Astrocyte (in vitro differentiated cells and primary cell): ENCODE data around the gene MECP2. TPM values are rescaled to one million over a fixed set of nuclear protein-coding genes. Genes with fewer than 3 reads are reported as not detected.

Experiments
- DNase-seq: peaks from one replicate; pipeline ENCODE4 v3.0.0-alpha.2; 2010; ENCODE audit warnings: low read depth
- FAIRE-seq: peaks from 2 replicates; lab custom pipeline; 2011; peaks lifted over from hg19 to GRCh38; lab: Jason Lieb, UNC
- H2AFZ ChIP-seq: 2 replicates; pipeline ENCODE4 v1.6.0; 2012; ENCODE audit warnings: low read depth, low read length, inconsistent platforms
- H3K27ac ChIP-seq: 2 replicates; pipeline ENCODE4 v1.5.1; 2011; ENCODE audit warnings: low read depth, low read length, inconsistent platforms
- H3K27me3 ChIP-seq: 2 replicates; pipeline ENCODE4 v1.6.0; 2011; ENCODE audit warnings: low read length, inconsistent platforms; ENCODE audit not compliant: insufficient read depth
- H3K36me3 ChIP-seq: 2 replicates; pipeline ENCODE4 v1.5.1; 2011; ENCODE audit warnings: low read length, inconsistent platforms; ENCODE audit not compliant: insufficient read depth
- H3K4me1 ChIP-seq: 2 replicates; pipeline ENCODE4 v1.5.1; 2011; ENCODE audit warnings: low read length, inconsistent platforms; ENCODE audit not compliant: insufficient read depth
- H3K4me2 ChIP-seq: 2 replicates; pipeline ENCODE4 v1.6.0; 2012; ENCODE audit warnings: low read length, inconsistent platforms
- H3K4me3 ChIP-seq: 2 replicates; pipeline ENCODE4 v1.5.1; 2011; ENCODE audit warnings: low read depth, mild to moderate bottlenecking, low read length, inconsistent platforms; ENCODE audit not compliant: insufficient read depth
- H3K79me2 ChIP-seq: 2 replicates; pipeline ENCODE4 v1.6.0; 2012; ENCODE audit warnings: mild to moderate bottlenecking, low read length, inconsistent platforms; ENCODE audit not compliant: insufficient read depth
- H3K9ac ChIP-seq: 2 replicates; pipeline ENCODE4 v1.6.0; 2012; ENCODE audit warnings: mild to moderate bottlenecking, low read length, inconsistent platforms
- H3K9me3 ChIP-seq: 2 replicates; pipeline ENCODE4 v1.5.1; 2012; ENCODE audit warnings: low read depth, mild to moderate bottlenecking, low read length, inconsistent platforms; ENCODE audit not compliant: insufficient read depth
- H4K20me1 ChIP-seq: 2 replicates; pipeline ENCODE4 v1.6.0; 2012; ENCODE audit warnings: low read length, inconsistent platforms; ENCODE audit not compliant: insufficient read depth
- H3K27ac Mint-ChIP-seq: one replicate; pipeline ENCODE4 v1.8.0; 2021; ENCODE audit warnings: mild to moderate bottlenecking, mixed read lengths; ENCODE audit not compliant: unreplicated experiment
- H3K27me3 Mint-ChIP-seq: one replicate; pipeline ENCODE4 v1.8.0; 2021; ENCODE audit warnings: low read depth, mixed read lengths; ENCODE audit not compliant: unreplicated experiment
- H3K36me3 Mint-ChIP-seq: one replicate; pipeline ENCODE4 v1.8.0; 2021; ENCODE audit warnings: low read depth, mixed read lengths; ENCODE audit not compliant: unreplicated experiment
- H3K4me1 Mint-ChIP-seq: one replicate; pipeline ENCODE4 v1.8.0; 2021; ENCODE audit warnings: low read depth, mixed read lengths; ENCODE audit not compliant: unreplicated experiment
- H3K4me3 Mint-ChIP-seq: one replicate; pipeline ENCODE4 v1.8.0; 2021; ENCODE audit warnings: mild to moderate bottlenecking, moderate library complexity, mixed read lengths; ENCODE audit not compliant: unreplicated experiment
- H3K9me3 Mint-ChIP-seq: one replicate; pipeline ENCODE4 v1.8.0; 2021; ENCODE audit warnings: mild to moderate bottlenecking, mixed read lengths; ENCODE audit not compliant: unreplicated experiment
- EZH2 ChIP-seq: IDR thresholded peaks from 2 replicates; pipeline ENCODE4 v1.6.1; 2012; ENCODE audit warnings: mild to moderate bottlenecking, low read length, inconsistent platforms; ENCODE audit not compliant: insufficient read depth
- total RNA-seq: library from RNA; stranded (reverse); gene quantifications from 2 replicates; pipeline ENCODE4 v1.2.1, GENCODE V29; 2021
- TF ChIP-seq, protein P1 (sequence below): IDR thresholded peaks from 2 replicates; pipeline ENCODE4 v1.5.1; 2011; ENCODE audit warnings: low read depth, mild to moderate bottlenecking, inconsistent platforms, low read length, moderate library complexity; ENCODE audit not compliant: insufficient read depth

MECP2 gene
- total RNA-seq, 1 donor from 2014 or later: 36.2 TPM

DNA sequence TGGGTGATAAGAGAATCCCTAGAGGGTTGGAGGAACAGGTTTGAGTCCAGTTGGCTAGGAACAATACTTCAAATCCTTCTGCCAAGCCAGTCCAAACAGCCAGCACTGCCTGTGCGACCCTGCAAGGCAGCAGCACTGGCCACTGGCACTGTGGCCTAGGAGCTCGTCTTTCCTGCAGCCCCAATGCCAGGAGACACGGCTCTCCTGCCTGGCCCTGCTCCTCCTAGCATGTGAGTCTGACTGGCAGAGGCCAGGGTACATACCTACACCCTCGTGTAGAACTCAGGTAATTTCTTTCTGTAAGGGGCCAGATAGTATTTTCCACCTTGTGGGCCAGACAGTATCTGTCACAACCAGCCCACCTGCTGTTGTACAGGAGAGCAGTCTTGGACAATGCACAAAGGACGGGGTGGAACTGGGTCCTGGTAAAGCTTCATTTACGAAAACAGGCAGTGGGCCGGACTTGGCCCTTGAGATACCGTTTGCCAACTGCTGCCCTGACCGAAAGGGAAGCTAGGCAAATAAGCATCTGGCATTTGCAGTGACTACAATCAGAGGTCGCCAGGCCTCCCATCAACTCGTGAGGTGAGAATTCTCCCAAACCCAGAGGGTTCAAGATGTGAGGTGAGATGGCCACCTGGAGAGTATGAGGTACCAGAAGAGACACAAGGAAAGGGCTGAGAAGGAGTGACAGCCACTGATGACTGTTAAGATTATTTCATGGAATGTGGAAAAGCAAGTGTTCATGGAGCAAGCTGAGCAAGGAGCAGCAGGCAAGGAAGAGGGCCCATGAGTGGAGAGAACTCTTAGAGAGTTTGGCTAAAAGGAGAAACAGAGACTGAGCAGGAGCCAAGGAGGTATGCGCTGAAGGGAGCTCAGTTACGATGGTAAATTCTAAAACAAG lies 48.1 kb downstream of the MECP2 start:
- no peaks in the 10 kb centered on the region for H3K9me3 Mint-ChIP-seq
- Histone ChIP-seq H3K4me3 (no peak overlapping the region), H3K4me1 (peaks cover 20% of the 10 kb centered on the region), H3K9me3 (no peaks in the 10 kb centered on the region), H2AFZ (no peak overlapping the region), H3K4me2 (no peak overlapping the region), H3K79me2 (peaks cover 50% of the 10 kb centered on the region), H3K27me3 (no peaks in the 10 kb centered on the region), H4K20me1 (peaks cover 45% of the 10 kb centered on the region), H3K36me3 (no peaks in the 10 kb centered on the region), H3K9ac (no peak overlapping the region), H3K27ac (no peak overlapping the region)
- TF ChIP-seq, protein P1, sequence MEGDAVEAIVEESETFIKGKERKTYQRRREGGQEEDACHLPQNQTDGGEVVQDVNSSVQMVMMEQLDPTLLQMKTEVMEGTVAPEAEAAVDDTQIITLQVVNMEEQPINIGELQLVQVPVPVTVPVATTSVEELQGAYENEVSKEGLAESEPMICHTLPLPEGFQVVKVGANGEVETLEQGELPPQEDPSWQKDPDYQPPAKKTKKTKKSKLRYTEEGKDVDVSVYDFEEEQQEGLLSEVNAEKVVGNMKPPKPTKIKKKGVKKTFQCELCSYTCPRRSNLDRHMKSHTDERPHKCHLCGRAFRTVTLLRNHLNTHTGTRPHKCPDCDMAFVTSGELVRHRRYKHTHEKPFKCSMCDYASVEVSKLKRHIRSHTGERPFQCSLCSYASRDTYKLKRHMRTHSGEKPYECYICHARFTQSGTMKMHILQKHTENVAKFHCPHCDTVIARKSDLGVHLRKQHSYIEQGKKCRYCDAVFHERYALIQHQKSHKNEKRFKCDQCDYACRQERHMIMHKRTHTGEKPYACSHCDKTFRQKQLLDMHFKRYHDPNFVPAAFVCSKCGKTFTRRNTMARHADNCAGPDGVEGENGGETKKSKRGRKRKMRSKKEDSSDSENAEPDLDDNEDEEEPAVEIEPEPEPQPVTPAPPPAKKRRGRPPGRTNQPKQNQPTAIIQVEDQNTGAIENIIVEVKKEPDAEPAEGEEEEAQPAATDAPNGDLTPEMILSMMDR: no peak
- no peak for TF ChIP-seq EZH2
- no peak overlapping the region for H3K27ac Mint-ChIP-seq
- FAIRE-seq (peak; percentile 90), DNase-seq (no peak)
- no peaks in the 10 kb centered on the region for H3K27me3 Mint-ChIP-seq
- peaks cover 20% of the 10 kb centered on the region for H3K4me1 Mint-ChIP-seq
- no peak overlapping the region for H3K4me3 Mint-ChIP-seq
- H3K36me3 Mint-ChIP-seq: peaks cover 6% of the 10 kb centered on the region

DNA sequence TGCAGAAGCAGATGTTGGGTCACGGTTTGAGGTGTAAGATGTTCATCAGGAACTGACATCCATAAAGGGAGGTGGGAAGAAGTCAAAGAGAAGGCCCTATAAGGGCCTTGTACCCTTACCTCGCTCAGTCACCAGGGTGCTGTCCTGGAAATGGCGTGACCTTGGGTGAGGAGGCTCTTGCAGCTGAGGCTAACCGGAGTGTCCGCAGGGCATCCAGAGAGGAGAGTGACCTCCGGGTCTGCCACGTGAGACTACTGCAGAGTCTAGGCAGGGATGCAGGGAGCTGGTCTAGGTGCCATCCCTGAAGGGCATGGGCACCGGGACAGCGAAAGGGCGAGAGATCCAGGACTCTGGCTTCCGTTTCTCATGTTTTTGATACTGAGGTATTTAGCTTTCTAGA lies 49.1 kb downstream of the MECP2 start:
- H3K27ac Mint-ChIP-seq: no peak overlapping the region
- H3K79me2 ChIP-seq: peaks cover 58% of the 10 kb centered on the region
- no peak overlapping the region for H3K4me3 ChIP-seq
- H2AFZ ChIP-seq: no peak overlapping the region
- DNase-seq: no peak
- H3K9me3 ChIP-seq: no peaks in the 10 kb centered on the region
- FAIRE-seq: no peak
- H3K27me3 ChIP-seq: no peaks in the 10 kb centered on the region
- no peaks in the 10 kb centered on the region for H3K36me3 ChIP-seq
- peaks cover 22% of the 10 kb centered on the region for H3K4me1 ChIP-seq
- TF ChIP-seq, protein P1: no peak
- no peak for TF ChIP-seq EZH2
- H3K9ac ChIP-seq: no peak overlapping the region
- no peaks in the 10 kb centered on the region for H3K9me3 Mint-ChIP-seq
- H3K4me1 Mint-ChIP-seq: peaks cover 21% of the 10 kb centered on the region
- no peak overlapping the region for H3K27ac ChIP-seq
- peaks cover 43% of the 10 kb centered on the region for H4K20me1 ChIP-seq
- H3K4me3 Mint-ChIP-seq: no peak overlapping the region
- H3K36me3 Mint-ChIP-seq: peaks cover 6% of the 10 kb centered on the region
- no peaks in the 10 kb centered on the region for H3K27me3 Mint-ChIP-seq
- H3K4me2 ChIP-seq: no peak overlapping the region
